Measurements from ENCODE around the gene ENPP4. TPM values are rescaled to one million over a fixed set of nuclear protein-coding genes. Genes with fewer than 3 reads are reported as not detected.

Gene ENPP4
- total RNA-seq, 1 donor, result 6.5 TPM

- no peak for TF ChIP-seq CTCF (IDR thresholded peaks at IDR 0.05; ENCODE audit: extremely low read depth, low read depth, low read length)
- no peak overlapping the region for H2AFZ ChIP-seq (ENCODE audit: low read length)
- no peaks in the 10 kb centered on the region for H3K36me3 ChIP-seq (ENCODE audit: insufficient read depth, low read length)
- H3K27me3 ChIP-seq (ENCODE audit: insufficient read depth, low read length), result no peaks in the 10 kb centered on the region
- no peak overlapping the region for H3K4me2 ChIP-seq (ENCODE audit: insufficient read depth, low read length)
- no peak overlapping the region for H3K4me3 ChIP-seq (ENCODE audit: insufficient read depth, low read length)
- H3K27ac ChIP-seq (ENCODE audit: low read depth, low read length), result no peak overlapping the region
- no peaks in the 10 kb centered on the region for H3K4me1 ChIP-seq (ENCODE audit: insufficient read depth, low read length)
- H3K79me2 ChIP-seq (ENCODE audit: insufficient read depth, low read length), result no peaks in the 10 kb centered on the region
- no peaks in the 10 kb centered on the region for H4K20me1 ChIP-seq (ENCODE audit: insufficient read depth, low read length)
- DNase-seq (ENCODE audit: insufficient read length, low spot score, missing footprints), result no peak
- no peaks in the 10 kb centered on the region for H3K9me3 ChIP-seq (ENCODE audit: low read depth, low read length)
Measured at GRCh38 chr6:46156701-46157100, 26.9 kb downstream of the ENPP4 start.

- Histone ChIP-seq H4K20me1 (ENCODE audit: insufficient read depth, low read length) (no peaks in the 10 kb centered on the region), H3K27me3 (ENCODE audit: insufficient read depth, low read length) (no peaks in the 10 kb centered on the region), H3K4me3 (ENCODE audit: insufficient read depth, low read length) (no peak overlapping the region), H3K4me1 (ENCODE audit: insufficient read depth, low read length) (no peaks in the 10 kb centered on the region), H3K79me2 (ENCODE audit: insufficient read depth, low read length) (no peaks in the 10 kb centered on the region), H3K9me3 (ENCODE audit: low read depth, low read length) (no peaks in the 10 kb centered on the region), H3K36me3 (ENCODE audit: insufficient read depth, low read length) (no peaks in the 10 kb centered on the region), H3K4me2 (ENCODE audit: insufficient read depth, low read length) (no peak overlapping the region), H3K27ac (ENCODE audit: low read depth, low read length) (no peak overlapping the region), H2AFZ (ENCODE audit: low read length) (no peak overlapping the region)
- TF ChIP-seq CTCF (IDR thresholded peaks at IDR 0.05; ENCODE audit: extremely low read depth, low read depth, low read length), result no peak
- no peak for DNase-seq (ENCODE audit: insufficient read length, low spot score, missing footprints)
Measured at GRCh38 chr6:46159229-46159628, 29.4 kb downstream of the ENPP4 start.

- Histone ChIP-seq H4K20me1 (ENCODE audit: insufficient read depth, low read length) (no peaks in the 10 kb centered on the region), H3K36me3 (ENCODE audit: insufficient read depth, low read length) (no peaks in the 10 kb centered on the region), H3K4me1 (ENCODE audit: insufficient read depth, low read length) (no peaks in the 10 kb centered on the region), H3K79me2 (ENCODE audit: insufficient read depth, low read length) (no peaks in the 10 kb centered on the region), H3K4me2 (ENCODE audit: insufficient read depth, low read length) (no peak overlapping the region), H3K27me3 (ENCODE audit: insufficient read depth, low read length) (no peaks in the 10 kb centered on the region), H3K27ac (ENCODE audit: low read depth, low read length) (no peak overlapping the region), H3K9me3 (ENCODE audit: low read depth, low read length) (no peaks in the 10 kb centered on the region), H2AFZ (ENCODE audit: low read length) (no peak overlapping the region), H3K4me3 (ENCODE audit: insufficient read depth, low read length) (no peak overlapping the region)
- DNase-seq (ENCODE audit: insufficient read length, low spot score, missing footprints), result no peak
- no peak for TF ChIP-seq CTCF (IDR thresholded peaks at IDR 0.05; ENCODE audit: extremely low read depth, low read depth, low read length)
Measured at GRCh38 chr6:46160102-46160501, 30.3 kb downstream of the ENPP4 start.

- no peak for TF ChIP-seq CTCF (IDR thresholded peaks at IDR 0.05; ENCODE audit: extremely low read depth, low read depth, low read length)
- H4K20me1 ChIP-seq (ENCODE audit: insufficient read depth, low read length), result no peaks in the 10 kb centered on the region
- peaks cover 45% of the 10 kb centered on the region for H3K27me3 ChIP-seq (ENCODE audit: insufficient read depth, low read length)
- no peak within 1 kb of the TSS for H3K27ac ChIP-seq (ENCODE audit: low read depth, low read length)
- peaks cover 8% of the 10 kb centered on the region for H3K4me1 ChIP-seq (ENCODE audit: insufficient read depth, low read length)
- peak within 1 kb of the TSS; percentile 69 for H3K4me3 ChIP-seq (ENCODE audit: insufficient read depth, low read length)
- peak within 1 kb of the TSS; percentile 79 for H3K4me2 ChIP-seq (ENCODE audit: insufficient read depth, low read length)
- H3K9me3 ChIP-seq (ENCODE audit: low read depth, low read length), result no peaks in the 10 kb centered on the region
- H3K36me3 ChIP-seq (ENCODE audit: insufficient read depth, low read length), result no peaks in the 10 kb centered on the region
- no peaks in the 10 kb centered on the region for H3K79me2 ChIP-seq (ENCODE audit: insufficient read depth, low read length)
- DNase-seq (ENCODE audit: insufficient read length, low spot score, missing footprints), result peak; percentile 78
- H2AFZ ChIP-seq (ENCODE audit: low read length), result peak within 1 kb of the TSS; percentile 82
Measured at GRCh38 chr6:46170357-46171289, 40.8 kb downstream of the ENPP4 start, which contains the start of gene ENPP5. ENPP5 (minus strand) TSS chr6:46170980; CDS start chr6:46168262, 2,718 bp downstream.
